OCI-LY3 (cell line): Measurements from ENCODE around the gene FIBCD1.

Experiments used
- CTCF ChIP-seq: fragments of 200-600, 300-600 bp; sonication (generic); IDR thresholded peaks from 2 replicates; pipeline ENCODE4 v1.5.1; 2014; ENCODE audit warnings: antibody characterized with exemption, low read length, low read depth
- EZH2phosphoT487 ChIP-seq: fragments of 200-600 bp; shearing (Covaris generic); IDR thresholded peaks from 2 replicates; pipeline ENCODE4 v1.6.1; 2018; ENCODE audit warnings: antibody characterized with exemption, mixed run types, low read depth

DNA sequence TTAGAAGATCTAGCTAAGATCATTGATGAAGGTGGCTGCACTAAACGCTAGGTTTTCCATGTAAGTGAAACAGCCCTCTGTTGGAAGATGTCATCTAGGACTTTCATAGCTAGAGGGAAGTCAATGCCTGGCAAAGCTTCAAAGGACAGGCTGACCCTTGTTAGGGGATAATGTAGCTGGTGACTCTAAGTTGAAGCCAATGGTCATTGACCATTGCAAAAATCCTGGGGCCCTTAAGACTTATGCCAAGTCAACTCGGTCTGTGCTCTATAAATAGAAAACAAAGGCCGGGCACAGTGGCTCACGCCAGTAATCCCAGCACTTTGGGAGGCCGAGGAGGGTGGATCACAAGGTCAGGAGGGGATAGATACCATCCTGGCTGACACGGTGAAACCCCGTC lies 26.6 kb upstream of the FIBCD1 start:
- TF ChIP-seq CTCF (no peak), EZH2phosphoT487 (no peak)
